Rectal smooth muscle tissue (tissue), 1 donor: ENCODE results near the gene TCF7L2.
"Not testable (repeated sequence)": the region's sequence is repeated elsewhere in the genome, so short reads cannot be mapped to it uniquely, and the experiment has no call there.

Source experiments
- H3K27ac ChIP-seq: one replicate; pipeline ENCODE4 v1.7.0; 2013; ENCODE audit warnings: low read depth, low read length, inconsistent platforms
- H3K27me3 ChIP-seq: one replicate; pipeline ENCODE4 v1.7.0; 2013; ENCODE audit warnings: low read length; ENCODE audit not compliant: control insufficient read depth, insufficient read depth
- H3K36me3 ChIP-seq: one replicate; pipeline ENCODE4 v1.7.0; 2013; ENCODE audit warnings: low read length; ENCODE audit not compliant: control insufficient read depth, insufficient read depth
- H3K4me1 ChIP-seq: one replicate; pipeline ENCODE4 v1.7.0; 2013; ENCODE audit warnings: low read length; ENCODE audit not compliant: control insufficient read depth, insufficient read depth
- H3K4me3 ChIP-seq: one replicate; pipeline ENCODE4 v1.7.0; 2013; ENCODE audit warnings: low read length
- H3K9ac ChIP-seq: one replicate; pipeline ENCODE4 v1.7.0; 2013; ENCODE audit warnings: low read length

The TCF7L2 gene

GRCh38 chr10:113095419-113096127 is 145.5 kb downstream of the TCF7L2 start:
- H3K36me3 ChIP-seq: no peaks in the 10 kb centered on the region
- no peak overlapping the region for H3K4me3 ChIP-seq
- peaks cover 29% of the 10 kb centered on the region for H3K4me1 ChIP-seq
- H3K27me3 ChIP-seq: no peaks in the 10 kb centered on the region
- no peak overlapping the region for H3K9ac ChIP-seq
- peak overlapping the region; percentile 47 for H3K27ac ChIP-seq

DNA sequence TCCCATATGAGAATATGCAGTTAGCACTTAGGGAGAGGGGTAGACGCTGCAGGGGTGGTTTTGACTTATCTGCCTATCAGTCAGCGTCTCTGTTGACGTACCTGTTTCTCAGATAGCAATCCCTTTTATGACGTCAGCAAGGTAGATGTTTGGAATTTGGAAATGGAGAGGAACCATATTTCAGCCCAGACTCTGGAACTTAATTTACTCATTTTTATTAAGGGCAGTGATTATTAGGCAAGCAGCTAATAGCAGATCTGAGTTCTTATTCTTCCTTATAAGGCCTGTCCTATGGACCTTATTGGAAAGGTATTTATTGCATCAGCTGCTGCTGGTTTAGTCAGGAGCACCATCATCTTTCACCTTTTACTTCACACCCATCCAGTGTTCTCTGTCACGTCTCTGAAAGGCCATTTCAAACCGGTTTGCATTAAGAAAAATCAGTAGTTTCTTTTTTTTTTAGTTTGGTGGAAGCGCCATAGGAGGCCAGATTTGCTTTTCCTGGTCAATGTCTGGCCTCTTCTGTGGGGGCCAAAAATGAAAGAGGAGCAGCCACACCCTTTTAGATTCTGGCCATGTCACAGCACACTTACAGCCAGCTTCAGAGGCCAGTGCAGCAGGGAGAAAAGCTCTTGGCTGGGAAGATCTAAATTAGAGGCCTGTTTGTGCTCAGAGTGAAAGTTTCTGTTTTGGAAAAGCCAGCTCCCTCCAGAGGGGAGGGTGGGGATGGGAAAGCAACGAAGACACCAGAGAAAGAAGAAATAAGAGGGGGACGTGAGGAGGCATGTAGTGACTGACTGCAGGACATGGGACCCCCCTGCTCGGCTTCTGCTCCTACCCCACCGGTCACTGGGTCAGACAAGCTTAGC is 146.3 kb downstream of the TCF7L2 start:
- Histone ChIP-seq H3K27me3 (no peaks in the 10 kb centered on the region), H3K4me3 (no peak overlapping the region), H3K9ac (no peak overlapping the region), H3K36me3 (no peaks in the 10 kb centered on the region), H3K4me1 (peaks cover 29% of the 10 kb centered on the region), H3K27ac (peak overlapping the region; percentile 47)

- H3K36me3 ChIP-seq: no peaks in the 10 kb centered on the region
- H3K4me1 ChIP-seq: peaks cover 29% of the 10 kb centered on the region
- no peaks in the 10 kb centered on the region for H3K27me3 ChIP-seq
- H3K9ac ChIP-seq: no peak overlapping the region
- H3K4me3 ChIP-seq: no peak overlapping the region
- peak overlapping the region; percentile 47 for H3K27ac ChIP-seq
These were observed 147.0 kb downstream of the TCF7L2 start for GRCh38 chr10:113097036-113097435.

DNA sequence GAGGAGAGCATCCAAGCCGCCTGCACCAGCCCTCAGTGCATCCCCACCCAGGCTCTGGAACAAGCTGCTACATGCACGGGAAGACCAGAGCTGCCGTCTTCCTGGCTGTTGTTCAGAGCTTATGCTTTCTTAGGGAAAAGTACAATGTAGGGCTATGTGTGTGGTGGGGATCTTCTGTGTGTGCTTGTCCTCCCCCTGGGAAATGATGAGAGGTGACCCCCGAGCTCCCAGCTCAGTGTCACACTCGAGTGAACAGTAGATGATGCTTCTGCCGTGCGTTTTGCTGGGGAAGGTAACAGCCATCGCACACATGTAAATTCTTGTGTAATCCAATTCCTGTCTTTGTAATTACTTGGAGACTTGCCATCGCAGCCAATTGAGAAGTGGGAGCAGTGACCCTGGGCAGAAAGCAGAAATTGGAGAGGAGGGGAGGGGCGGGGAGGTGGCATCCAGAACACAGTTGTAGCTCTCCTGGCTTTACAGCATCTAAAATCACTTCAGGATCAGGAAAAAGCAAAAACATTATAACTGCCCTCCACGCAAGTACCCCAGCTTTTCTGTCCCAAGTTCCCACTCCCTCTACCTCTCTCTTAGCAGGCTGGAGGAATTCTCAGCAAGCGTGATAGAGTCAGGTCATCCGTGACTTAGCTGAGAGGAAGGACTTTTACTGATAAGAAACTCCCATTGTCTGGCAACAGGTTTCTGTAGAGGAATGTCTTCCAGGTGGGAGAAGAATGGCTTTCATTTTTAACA is 149.6 kb downstream of the TCF7L2 start:
- no peak overlapping the region for H3K4me3 ChIP-seq
- H3K27ac ChIP-seq: peak overlapping the region; percentile 8
- no peaks in the 10 kb centered on the region for H3K27me3 ChIP-seq
- no peaks in the 10 kb centered on the region for H3K36me3 ChIP-seq
- no peak overlapping the region for H3K9ac ChIP-seq
- peaks cover 39% of the 10 kb centered on the region for H3K4me1 ChIP-seq

DNA sequence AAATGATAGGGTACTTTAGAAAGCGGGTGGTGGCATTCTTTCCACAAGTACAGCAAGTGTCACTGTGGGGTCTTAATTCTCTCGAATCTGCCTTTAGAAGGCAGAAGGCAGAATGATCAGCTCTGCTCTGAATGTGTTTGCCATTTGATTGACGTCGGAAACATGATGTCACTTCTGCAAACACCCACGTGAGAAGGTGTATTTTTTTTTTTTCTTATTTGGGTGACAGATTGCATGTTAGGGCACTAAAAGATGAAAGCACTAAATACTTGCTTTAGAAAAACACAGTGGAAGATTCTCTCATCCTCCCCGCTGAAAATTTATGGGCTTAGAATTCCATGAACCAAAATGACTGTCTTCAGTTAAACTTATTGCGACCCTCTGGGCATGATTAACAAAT is 150.2 kb downstream of the TCF7L2 start:
- no peaks in the 10 kb centered on the region for H3K36me3 ChIP-seq
- H3K27me3 ChIP-seq: no peaks in the 10 kb centered on the region
- H3K27ac ChIP-seq: no peak overlapping the region
- H3K4me3 ChIP-seq: no peak overlapping the region
- H3K4me1 ChIP-seq: peaks cover 45% of the 10 kb centered on the region
- no peak overlapping the region for H3K9ac ChIP-seq

DNA sequence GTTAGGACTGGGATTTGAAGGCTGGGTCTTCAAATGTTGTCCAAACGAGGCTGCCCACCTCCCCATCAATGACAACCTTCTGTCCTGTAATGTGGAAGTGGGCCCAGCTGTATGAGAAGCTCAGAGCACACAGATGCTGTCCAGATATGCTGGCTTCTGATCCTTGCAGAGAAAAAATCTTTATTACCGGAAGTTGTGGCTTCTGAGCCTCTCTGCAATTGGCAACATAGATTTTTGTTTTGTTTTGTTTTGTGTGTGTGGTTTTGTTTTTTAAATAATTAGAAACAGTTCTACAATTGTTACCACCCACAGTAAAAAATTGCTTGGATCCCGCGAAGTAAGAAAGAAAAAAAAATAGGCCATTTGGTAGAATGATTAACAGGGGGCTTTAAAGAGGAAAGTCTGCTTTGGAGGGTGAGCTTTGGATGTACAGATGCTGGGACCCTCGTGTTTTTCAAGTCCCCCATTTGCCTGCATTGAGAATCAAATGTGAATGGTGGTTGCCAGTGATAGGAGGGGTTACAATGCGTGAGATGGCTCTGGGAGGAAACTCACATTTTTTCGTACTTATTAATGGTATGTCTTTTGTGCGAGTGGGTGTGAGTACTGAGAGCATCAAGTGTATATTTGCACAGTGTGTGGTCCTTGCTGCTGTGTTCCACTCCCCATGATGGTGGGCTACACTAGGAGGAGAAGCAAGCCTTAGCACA is 153.2 kb downstream of the TCF7L2 start:
- H3K4me3 ChIP-seq: no peak overlapping the region
- no peaks in the 10 kb centered on the region for H3K27me3 ChIP-seq
- H3K9ac ChIP-seq: no peak overlapping the region
- peaks cover 46% of the 10 kb centered on the region for H3K4me1 ChIP-seq
- H3K27ac ChIP-seq: peak overlapping the region; percentile 21
- no peaks in the 10 kb centered on the region for H3K36me3 ChIP-seq

GRCh38 chr10:113104047-113104446 is 154.0 kb downstream of the TCF7L2 start:
- Histone ChIP-seq H3K4me1 (peaks cover 42% of the 10 kb centered on the region), H3K27ac (peak overlapping the region; percentile 21), H3K9ac (no peak overlapping the region), H3K36me3 (no peaks in the 10 kb centered on the region), H3K4me3 (no peak overlapping the region), H3K27me3 (no peaks in the 10 kb centered on the region)

DNA sequence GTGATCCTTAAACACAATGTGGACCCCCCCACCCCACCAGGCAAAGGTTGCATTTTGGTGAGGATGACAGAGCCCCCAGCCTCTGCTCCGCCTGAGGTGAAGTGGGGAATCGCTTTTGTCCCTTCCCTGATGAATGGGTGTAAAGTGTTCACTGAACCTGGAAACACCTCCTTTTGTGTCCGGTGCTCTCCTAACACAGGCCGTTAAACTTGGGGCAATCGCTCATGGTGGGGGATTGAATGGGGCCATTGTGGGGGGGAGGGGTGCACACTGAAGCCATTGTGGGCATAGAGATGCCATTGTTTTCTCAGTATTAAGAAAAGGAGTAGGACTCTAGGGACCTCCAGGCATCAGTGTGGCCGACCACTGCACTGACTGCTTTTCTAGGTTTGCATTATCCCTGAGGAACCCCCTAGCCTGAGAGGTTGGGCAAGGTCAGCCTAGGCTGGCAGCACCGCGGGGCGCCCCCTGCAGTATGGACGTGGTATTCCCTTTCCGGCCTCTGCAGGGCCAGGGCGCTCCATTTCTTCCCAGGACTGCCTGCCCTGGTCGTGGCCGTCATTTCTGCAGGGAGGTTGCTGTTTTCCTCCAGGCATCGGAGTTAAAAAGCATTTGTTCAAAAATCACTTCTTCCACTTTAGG is 158.3 kb downstream of the TCF7L2 start:
- Histone ChIP-seq H3K36me3 (no peaks in the 10 kb centered on the region), H3K4me3 (no peak overlapping the region), H3K27me3 (no peaks in the 10 kb centered on the region), H3K9ac (no peak overlapping the region), H3K4me1 (peaks cover 35% of the 10 kb centered on the region), H3K27ac (no peak overlapping the region)

DNA sequence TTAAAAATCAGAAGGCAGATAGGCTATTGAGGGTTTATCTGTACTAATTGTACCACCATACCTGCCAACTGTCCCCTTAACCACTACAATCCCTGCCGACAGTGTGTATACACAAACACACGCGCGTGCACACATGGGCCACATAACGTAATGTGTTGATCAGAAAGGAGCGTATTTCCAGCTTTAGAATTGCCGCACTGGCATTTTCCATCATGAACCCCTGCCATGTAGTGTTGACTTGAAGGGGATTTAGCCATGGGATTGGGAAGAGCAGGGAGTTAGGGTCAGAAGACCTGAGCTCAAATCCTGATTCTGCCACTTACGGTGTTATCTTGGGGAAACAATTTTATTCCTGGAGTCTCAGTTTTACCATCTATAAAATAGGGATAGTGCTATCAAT is 158.9 kb downstream of the TCF7L2 start:
- H3K4me1 ChIP-seq: peaks cover 29% of the 10 kb centered on the region

DNA sequence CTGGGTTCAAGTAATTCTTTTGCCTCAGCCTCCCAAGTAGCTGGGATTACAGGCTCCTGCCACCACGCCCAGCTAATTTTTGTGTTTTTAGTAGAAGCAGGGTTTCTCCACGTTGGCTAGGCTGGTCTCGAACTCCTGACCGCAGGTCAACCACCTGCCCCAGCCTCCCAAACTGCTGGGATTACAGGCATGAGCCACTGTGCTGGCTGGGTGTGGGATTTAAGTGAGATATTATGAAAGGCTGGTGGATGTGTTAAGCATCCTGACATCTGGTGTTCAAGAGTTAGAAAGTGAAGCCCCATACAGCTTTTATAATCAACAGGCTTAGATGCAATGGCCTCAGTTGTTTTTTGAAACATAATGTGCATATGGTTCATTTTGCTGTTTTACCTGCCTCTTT is 159.4 kb downstream of the TCF7L2 start:
- H3K4me1 ChIP-seq: peaks cover 24% of the 10 kb centered on the region
- not testable (repeated sequence) for H3K27ac ChIP-seq, H3K4me3 ChIP-seq, H3K36me3 ChIP-seq, H3K9ac ChIP-seq, H3K27me3 ChIP-seq

More for the DNA sequence above, 158.9 kb downstream of the TCF7L2 start:
- H3K36me3 ChIP-seq: no peaks in the 10 kb centered on the region
- H3K4me3 ChIP-seq: no peak overlapping the region
- no peaks in the 10 kb centered on the region for H3K27me3 ChIP-seq
- no peak overlapping the region for H3K9ac ChIP-seq
- no peak overlapping the region for H3K27ac ChIP-seq

GRCh38 chr10:113111260-113111659 is 161.2 kb downstream of the TCF7L2 start:
- no peak overlapping the region for H3K27ac ChIP-seq
- no peaks in the 10 kb centered on the region for H3K36me3 ChIP-seq
- no peak overlapping the region for H3K9ac ChIP-seq
- H3K27me3 ChIP-seq: no peaks in the 10 kb centered on the region
- H3K4me1 ChIP-seq: peaks cover 6% of the 10 kb centered on the region
- H3K4me3 ChIP-seq: no peak overlapping the region
